K562 (cell line): ENCODE data around the gene RC3H2. TPM values are rescaled to one million over a fixed set of nuclear protein-coding genes. Genes with fewer than 3 reads are reported as not detected.

Experiments used
- HBP1 ChIP-seq: fragments of 450-650 bp; formaldehyde crosslinking; IDR thresholded peaks from 2 replicates; pipeline ENCODE4 v1.4.0; 2022; ENCODE audit warnings: missing genetic modification characterization
- RBM25 ChIP-seq: fragments of 200-400 bp; formaldehyde crosslinking; IDR thresholded peaks from 2 replicates; pipeline ENCODE4 v1.6.1; 2018; ENCODE audit warnings: low read length, low read depth, moderate library complexity; ENCODE audit not compliant: severe bottlenecking
- RBM39 ChIP-seq: fragments of 200-400 bp; formaldehyde crosslinking; optimal IDR thresholded peaks from 2 replicates; pipeline ENCODE3; 2018; ENCODE audit warnings: low read depth, low read length
- ZBTB11 ChIP-seq, 3 experiments: fragments of 200-800 bp in 1 of 3; fragments of 250-450 bp in 1 of 3; fragments of 450-650 bp in 1 of 3; sonication (Bioruptor Pico) in 1 of 3; sonication (Bioruptor generic) in 1 of 3; formaldehyde crosslinking in 1 of 3; IDR thresholded peaks; 2 replicates each; pipeline versions ENCODE4 v1.6.1 to v1.8.0; 2016 to 2022; ENCODE audit warnings: mild to moderate bottlenecking in 2 of 3, missing genetic modification characterization in 2 of 3, missing compliant biosample characterization in 1 of 3, moderate library complexity in 1 of 3
- polyA plus RNA-seq, 8 experiments: library from polyadenylated mRNA; depleted of rRNA in 4 of 8; stranded (reverse) in 5 of 8; unstranded in 3 of 8; fragments of >200 nt; fragmentation: Nextera tagmentation in 2 of 8; fragmentation: Illumina TruSeq in 1 of 8; extraction: Ambion mirVana in 2 of 8; extraction: Trizol in 1 of 8; gene quantifications; 2 replicates each; pipeline versions ENCODE4 v1.2.1 to v1.2.3, GENCODE V29; 2011 to 2014; ENCODE audit warnings: inconsistent platforms in 1 of 8, missing spikeins in 1 of 8
- total RNA-seq, 7 experiments: library from RNA; depleted of rRNA in 6 of 7; stranded (reverse); fragments of >200 nt in 6 of 7; fragmentation: Illumina TruSeq in 2 of 7; extraction: Trizol in 2 of 7; gene quantifications; 2 replicates each; pipeline versions ENCODE4 v1.2.1 to v1.2.3, GENCODE V29; 2011 to 2021; ENCODE audit warnings: low replicate concordance in 1 of 7

RC3H2 gene
- total and polyA plus RNA-seq, 9 of the 15 experiments (the other 6 are each of a cell fraction or from before 2014, with no cell fraction given) = 5.6 to 35.4 (median 18.6) TPM

- TF ChIP-seq HBP1 (CRISPR knock-in tag) (no peak), RBM25 (no peak), ZBTB11 (CRISPR knock-in tag; IDR thresholded peaks at IDR 0.05) (no peak), RBM39 (no peak)
Observed at GRCh38 chr9:122936464-122936863, 31.3 kb upstream of the RC3H2 start (continued).
